GM08714 (cell line): Measurements from ENCODE around the gene CAGE1.
A peak's percentile ranks its signal among the peaks of the same experiment; 100 is the strongest.

Experiments
- H3K4me3 ChIP-seq: fragments of 200-500 bp; sonication (Bioruptor generic); 2 replicates; pipeline ENCODE4 v1.5.1; 2014; ENCODE audit warnings: mild to moderate bottlenecking, low read length, inconsistent platforms
- ZNF274 ChIP-seq: IDR thresholded peaks from 2 replicates; pipeline ENCODE4 v1.6.1; 2012; ENCODE audit warnings: mild to moderate bottlenecking, low read depth, low read length

CAGE1 gene

GRCh38 chr6:7313505-7314165 is 75.9 kb downstream of the CAGE1 start:
- peak overlapping the region; percentile 29 for H3K4me3 ChIP-seq
- TF ChIP-seq ZNF274 = no peak

GRCh38 chr6:7312616-7313504 is 76.7 kb downstream of the CAGE1 start, which contains the start of gene SSR1:
TSS of gene SSR1 (minus strand) at chr6:7313199. CDS start at chr6:7313120, 79 bp downstream.
- no peak for TF ChIP-seq ZNF274
- peak within 1 kb of the TSS; percentile 99 for H3K4me3 ChIP-seq

GRCh38 chr6:7311917-7312615 is 77.5 kb downstream of the CAGE1 start:
- TF ChIP-seq ZNF274 = no peak
- H3K4me3 ChIP-seq = peak overlapping the region; percentile 99

GRCh38 chr6:7311176-7311575 is 78.4 kb downstream of the CAGE1 start:
- H3K4me3 ChIP-seq = no peak overlapping the region; the same call in 1 of the 2 replicates
- no peak for TF ChIP-seq ZNF274

- no peak for TF ChIP-seq ZNF274
- no peak overlapping the region for H3K4me3 ChIP-seq
These were observed 80.5 kb downstream of the CAGE1 start for GRCh38 chr6:7309050-7309449.

- TF ChIP-seq ZNF274 = no peak
- no peak overlapping the region for H3K4me3 ChIP-seq
These were observed 82.0 kb downstream of the CAGE1 start for GRCh38 chr6:7307533-7307932.

- no peak for TF ChIP-seq ZNF274
- H3K4me3 ChIP-seq = no peak overlapping the region
These were observed 84.7 kb downstream of the CAGE1 start for GRCh38 chr6:7304821-7305220.

GRCh38 chr6:7301702-7302101 is 87.8 kb downstream of the CAGE1 start:
- no peak for TF ChIP-seq ZNF274
- no peak overlapping the region for H3K4me3 ChIP-seq

- no peak overlapping the region for H3K4me3 ChIP-seq
- no peak for TF ChIP-seq ZNF274
These were observed 88.6 kb downstream of the CAGE1 start for GRCh38 chr6:7300926-7301325.

- no peak for TF ChIP-seq ZNF274
- H3K4me3 ChIP-seq = no peak overlapping the region
These were observed 91.4 kb downstream of the CAGE1 start for GRCh38 chr6:7298113-7298512.

GRCh38 chr6:7296602-7297001 is 92.9 kb downstream of the CAGE1 start:
- H3K4me3 ChIP-seq = no peak overlapping the region
- no peak for TF ChIP-seq ZNF274

GRCh38 chr6:7295916-7296315 is 93.6 kb downstream of the CAGE1 start:
- TF ChIP-seq ZNF274 = no peak

GRCh38 chr6:7292596-7293255 is 96.8 kb downstream of the CAGE1 start:
- no peak overlapping the region for H3K4me3 ChIP-seq
- no peak for TF ChIP-seq ZNF274

More at GRCh38 chr6:7295916-7296315, 93.6 kb downstream of the CAGE1 start:
- H3K4me3 ChIP-seq = no peak overlapping the region

- H3K4me3 ChIP-seq = no peak overlapping the region
- TF ChIP-seq ZNF274 = no peak
These were observed 99.5 kb downstream of the CAGE1 start for GRCh38 chr6:7290079-7290478.
